RWPE1 (cell line): ENCODE data around the gene ALS2CL.
A peak's percentile ranks its signal among the peaks of the same experiment; 100 is the strongest.

Source experiments
- CTCF ChIA-PET: fragments of 350-600 bp; sonication (Branson Sonifier 250); formaldehyde crosslinking; extraction: SDS; loops from one replicate; lab custom pipeline; 2021; lab: Yijun Ruan, JAX
- POLR2A ChIA-PET: fragments of 400-600 bp; formaldehyde crosslinking; extraction: SDS; loops from one replicate; lab custom pipeline; 2020; ENCODE audit warnings: antibody characterized with exemption; ENCODE audit not compliant: low non-redundant PET; lab: Yijun Ruan, JAX
- DNase-seq: peaks from one replicate; pipeline ENCODE4 v3.0.0; 2012; ENCODE audit warnings: low spot score
- H3K27ac ChIP-seq: fragments of 450-650 bp; 2 replicates; pipeline ENCODE4 v1.5.1; 2017
- TF ChIP-seq, protein P1 (sequence below): fragments of 450-650 bp; conservative IDR thresholded peaks from 2 replicates; pipeline ENCODE4 v1.5.1; 2017; ENCODE audit warnings: low read depth, mild to moderate bottlenecking

The ALS2CL gene

DNA sequence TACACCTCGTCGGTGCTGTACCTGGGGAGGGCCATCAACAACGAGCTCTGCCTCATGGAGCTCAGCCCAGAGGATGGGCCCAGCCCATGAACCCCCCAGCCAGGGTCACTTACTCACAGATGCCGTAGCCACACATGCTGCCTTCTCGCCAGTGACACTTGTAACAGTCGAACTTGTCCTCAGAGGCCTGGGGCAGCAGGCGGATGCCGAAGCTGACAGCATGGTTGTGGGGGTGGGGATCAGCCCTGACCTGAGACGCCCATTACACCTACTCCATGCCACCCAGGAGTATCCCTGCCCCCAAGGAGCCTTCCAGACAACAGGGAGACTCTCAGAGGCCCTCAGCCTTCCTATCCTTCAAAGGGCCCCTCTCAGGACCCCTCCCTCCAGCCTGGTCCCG lies 12.1 kb downstream of the ALS2CL start:
- ChIA-PET CTCF (no interaction called here), POLR2A (no interaction called here)
- DNase-seq, result no peak
- peak overlapping the region; percentile 58 for H3K27ac ChIP-seq
- TF ChIP-seq, protein P1, sequence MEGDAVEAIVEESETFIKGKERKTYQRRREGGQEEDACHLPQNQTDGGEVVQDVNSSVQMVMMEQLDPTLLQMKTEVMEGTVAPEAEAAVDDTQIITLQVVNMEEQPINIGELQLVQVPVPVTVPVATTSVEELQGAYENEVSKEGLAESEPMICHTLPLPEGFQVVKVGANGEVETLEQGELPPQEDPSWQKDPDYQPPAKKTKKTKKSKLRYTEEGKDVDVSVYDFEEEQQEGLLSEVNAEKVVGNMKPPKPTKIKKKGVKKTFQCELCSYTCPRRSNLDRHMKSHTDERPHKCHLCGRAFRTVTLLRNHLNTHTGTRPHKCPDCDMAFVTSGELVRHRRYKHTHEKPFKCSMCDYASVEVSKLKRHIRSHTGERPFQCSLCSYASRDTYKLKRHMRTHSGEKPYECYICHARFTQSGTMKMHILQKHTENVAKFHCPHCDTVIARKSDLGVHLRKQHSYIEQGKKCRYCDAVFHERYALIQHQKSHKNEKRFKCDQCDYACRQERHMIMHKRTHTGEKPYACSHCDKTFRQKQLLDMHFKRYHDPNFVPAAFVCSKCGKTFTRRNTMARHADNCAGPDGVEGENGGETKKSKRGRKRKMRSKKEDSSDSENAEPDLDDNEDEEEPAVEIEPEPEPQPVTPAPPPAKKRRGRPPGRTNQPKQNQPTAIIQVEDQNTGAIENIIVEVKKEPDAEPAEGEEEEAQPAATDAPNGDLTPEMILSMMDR, result no peak

DNA sequence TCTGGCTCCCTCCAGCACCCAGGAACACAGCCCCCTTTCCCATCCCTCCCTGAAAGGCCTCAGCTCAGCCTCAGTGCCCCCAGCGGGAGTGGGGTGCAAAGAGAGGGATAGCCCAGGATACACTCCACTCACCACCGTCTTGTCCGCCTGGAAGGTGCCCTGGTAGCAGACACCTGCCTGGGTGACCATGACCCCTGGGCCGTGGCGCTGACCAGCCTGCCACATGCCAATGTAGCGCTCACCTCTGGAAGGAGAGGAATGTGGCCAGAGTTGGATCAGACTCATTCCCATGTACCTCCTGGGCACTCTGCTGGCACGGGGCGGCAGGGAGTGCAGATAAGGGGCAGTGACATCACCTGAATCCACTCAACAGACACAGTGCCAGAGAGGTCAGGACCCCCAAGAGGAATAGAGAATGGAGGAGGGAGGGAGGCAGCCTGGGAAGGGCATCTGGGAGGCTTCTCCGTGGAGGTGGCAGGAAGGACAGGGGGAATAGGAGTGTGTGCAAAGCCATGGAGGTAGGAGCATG lies 13.1 kb downstream of the ALS2CL start:
- CTCF ChIA-PET, result no interaction called here
- no peak for DNase-seq
- POLR2A ChIA-PET, result no interaction called here
- peak overlapping the region; percentile 58 for H3K27ac ChIP-seq
- TF ChIP-seq, protein P1, result no peak

DNA sequence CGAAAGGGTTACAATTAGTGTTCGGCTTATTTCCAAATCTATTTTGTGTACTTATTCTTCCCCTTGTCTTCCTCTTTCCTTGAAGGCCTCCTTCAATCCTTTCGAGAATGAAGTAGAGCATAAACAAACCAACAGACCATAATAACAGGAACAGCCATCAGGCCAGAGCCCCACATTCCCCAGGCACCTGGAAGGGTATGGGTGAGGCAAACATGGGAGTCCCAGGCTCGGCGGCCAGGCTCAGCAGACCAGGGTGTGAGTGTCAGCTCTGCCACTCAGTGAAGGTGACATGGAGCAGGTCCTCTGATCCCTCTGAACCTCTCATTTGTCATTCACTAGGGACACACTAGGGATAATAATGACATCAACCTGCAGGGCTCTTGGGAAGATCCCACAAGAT lies 13.8 kb downstream of the ALS2CL start:
- peak overlapping the region; percentile 58 for H3K27ac ChIP-seq
- TF ChIP-seq, protein P1, result no peak
- ChIA-PET CTCF (no interaction called here), POLR2A (no interaction called here)
- DNase-seq, result no peak

DNA sequence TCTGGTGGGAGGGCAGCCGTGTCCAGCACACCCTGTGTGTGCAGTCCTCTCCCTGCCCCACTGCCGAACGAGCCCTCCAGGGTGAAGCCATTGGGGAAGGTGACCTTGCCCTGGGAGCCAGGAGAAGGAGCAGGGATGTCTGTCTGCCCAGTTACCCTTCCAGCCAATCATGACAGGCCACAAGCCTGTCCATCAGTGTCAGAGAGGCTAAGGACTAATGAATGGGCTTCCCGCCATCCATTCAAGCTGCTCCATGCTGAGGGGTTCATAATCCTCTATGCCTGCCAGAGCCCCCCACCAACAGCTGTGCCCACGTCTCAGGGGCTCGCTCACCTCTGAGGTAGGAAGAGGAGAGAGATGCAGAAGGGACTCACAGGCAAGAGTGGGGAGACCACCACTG lies 15.2 kb downstream of the ALS2CL start:
- no peak for DNase-seq
- H3K27ac ChIP-seq, result peak overlapping the region; percentile 58
- TF ChIP-seq, protein P1, result no peak
- ChIA-PET POLR2A (no interaction called here), CTCF (interaction anchor here (0.7 kb wide), 1 partner anchor 63 kb away, joined by 4 read pairs; no protein-coding TSS in a partner anchor)

DNA sequence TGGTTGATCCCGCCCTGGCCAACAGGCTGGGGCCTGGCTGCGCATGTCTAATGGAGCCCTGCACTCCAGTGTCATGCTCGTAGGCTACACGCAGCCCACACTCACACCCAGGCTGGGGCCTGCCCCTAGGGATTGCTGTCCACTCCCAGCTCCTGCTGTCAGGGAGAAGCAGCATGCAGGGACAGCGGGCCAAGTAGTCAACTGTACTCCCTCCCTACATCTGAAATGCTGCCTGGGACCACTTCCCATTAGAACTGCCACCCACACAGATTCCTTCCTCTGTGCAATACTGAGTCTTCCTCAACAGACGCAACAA lies 16.1 kb downstream of the ALS2CL start:
- DNase-seq, result no peak
- H3K27ac ChIP-seq, result peak overlapping the region; percentile 72
- CTCF ChIA-PET, result no interaction called here
- TF ChIP-seq, protein P1, result no peak
- POLR2A ChIA-PET, result no interaction called here

DNA sequence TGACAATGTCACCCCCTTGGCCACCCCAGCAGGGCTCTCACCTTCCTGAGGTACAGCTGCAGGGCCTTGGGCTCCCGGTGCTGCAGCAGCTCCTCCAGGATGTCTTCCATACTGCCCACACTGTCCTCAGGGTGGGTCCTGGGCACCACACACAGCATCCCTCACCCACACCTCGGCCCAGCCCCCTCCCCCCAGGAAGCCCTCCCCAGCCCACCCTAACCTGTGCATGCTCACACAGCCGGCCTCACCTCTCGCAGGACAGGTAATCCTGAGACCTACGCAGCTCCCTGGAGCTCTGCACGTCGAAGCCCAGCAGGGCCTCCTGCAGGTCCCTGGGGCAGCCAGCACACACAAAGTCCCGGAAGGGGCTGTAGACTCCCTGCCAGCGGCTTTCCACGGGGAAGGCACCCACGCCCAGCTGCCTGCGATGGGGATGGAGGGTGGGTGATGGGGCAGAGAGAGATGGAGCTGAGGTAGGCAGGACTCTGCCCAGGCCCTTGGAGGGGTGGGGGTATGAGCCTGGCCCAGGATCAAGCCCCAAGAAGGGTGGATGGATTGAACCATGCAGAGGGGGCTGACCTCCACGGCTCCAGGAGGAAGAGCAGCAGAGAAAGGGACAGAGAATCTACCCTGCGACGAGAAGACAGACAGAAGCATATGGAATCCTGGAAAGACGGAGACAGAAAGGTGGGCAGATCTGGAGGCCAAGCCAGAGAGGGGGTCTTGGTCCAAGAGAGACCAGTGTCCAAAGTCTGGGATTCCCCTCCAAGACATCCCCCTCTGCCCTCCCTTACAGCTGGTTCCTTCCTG lies 16.7 kb downstream of the ALS2CL start:
- POLR2A ChIA-PET, result no interaction called here
- no peak for DNase-seq
- CTCF ChIA-PET, result no interaction called here
- peak overlapping the region; percentile 72 for H3K27ac ChIP-seq
- TF ChIP-seq, protein P1, result no peak
